ENCODE results near the gene PTPN22.

PTPN22 gene

DNA sequence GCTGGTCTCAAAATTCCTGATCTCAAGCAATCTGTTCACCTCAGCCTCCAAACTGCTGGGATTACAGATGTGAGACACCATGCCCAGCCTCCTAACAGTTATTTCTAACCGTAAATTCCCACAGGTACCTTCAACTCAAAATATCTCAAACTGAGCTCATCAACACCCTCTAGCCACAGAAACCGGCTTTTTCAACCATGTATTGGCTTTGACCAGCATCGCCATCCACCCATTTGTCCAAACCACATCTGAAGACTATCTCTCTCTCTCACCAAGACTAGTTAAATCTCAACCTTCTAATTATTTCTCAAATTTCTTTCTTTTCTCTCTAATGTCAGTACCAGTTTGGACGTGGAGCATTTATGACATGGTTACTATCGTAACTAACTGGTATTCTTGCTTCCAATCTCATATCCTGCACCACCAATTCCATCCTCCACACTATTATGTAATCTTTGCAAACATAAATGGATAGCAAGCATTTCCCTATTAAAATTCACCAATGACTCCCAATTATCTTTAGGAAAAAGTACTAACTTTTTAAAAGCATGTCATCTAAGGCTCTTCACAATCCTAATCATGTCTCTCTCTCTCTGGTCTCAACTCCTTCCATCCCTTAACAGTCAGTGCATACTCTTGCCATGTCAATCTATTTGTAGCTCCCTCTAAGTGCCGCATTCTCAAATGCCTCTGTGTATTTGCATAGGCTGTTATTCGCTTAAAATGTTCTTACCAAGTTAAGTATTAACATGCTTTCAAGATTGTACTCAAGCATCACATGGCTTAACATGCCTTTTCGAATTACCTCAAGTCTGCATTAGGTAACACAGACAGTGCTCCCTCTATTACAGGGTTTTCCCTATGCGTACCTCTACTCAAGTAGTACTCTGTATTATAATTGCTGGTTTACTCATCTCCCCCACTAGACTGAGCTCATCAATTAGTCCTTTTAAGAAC lies 77.4 kb downstream of the PTPN22 start:
- DNase-seq = peak in 1 of 2 experiments; percentile 13

DNA sequence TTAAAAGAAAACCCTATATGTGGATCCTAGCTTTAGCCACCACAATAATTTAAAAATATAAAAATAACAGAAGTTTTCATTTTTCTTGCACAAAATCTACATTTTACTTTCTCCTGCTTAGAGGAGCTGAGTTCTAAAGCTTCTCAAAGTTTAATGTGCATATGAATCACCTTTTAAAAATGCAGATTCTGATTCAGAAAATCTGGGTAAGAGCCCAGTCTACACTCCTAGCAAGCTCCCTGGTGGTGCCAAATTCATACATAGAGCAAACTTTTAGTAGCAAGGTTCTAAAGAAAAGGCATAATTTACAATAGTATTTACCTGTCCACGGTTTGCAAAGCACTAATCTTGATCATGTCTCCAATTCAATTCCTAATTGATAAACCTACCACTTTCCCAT lies 78.5 kb downstream of the PTPN22 start:
- DNase-seq = no peak

DNA sequence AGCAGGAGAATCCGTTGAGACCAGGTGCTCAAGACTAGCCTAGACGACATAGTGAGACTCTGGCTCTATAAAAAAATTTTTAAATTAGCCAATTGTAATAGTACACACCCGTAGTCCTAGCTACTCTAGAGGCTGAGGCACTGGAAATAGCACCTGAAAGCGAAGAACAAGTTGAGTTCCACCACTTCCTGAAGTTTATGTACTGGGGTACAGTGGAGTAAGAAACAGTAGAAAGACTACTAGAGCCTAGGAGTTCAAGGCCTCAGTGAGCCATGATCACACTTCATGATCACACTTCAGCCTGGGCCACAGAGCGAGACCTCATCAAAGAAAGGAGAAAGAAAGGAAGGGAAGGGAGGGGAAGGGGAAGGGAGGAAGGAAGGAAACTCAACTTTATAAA lies 79.0 kb downstream of the PTPN22 start:
- no peak for DNase-seq

DNA sequence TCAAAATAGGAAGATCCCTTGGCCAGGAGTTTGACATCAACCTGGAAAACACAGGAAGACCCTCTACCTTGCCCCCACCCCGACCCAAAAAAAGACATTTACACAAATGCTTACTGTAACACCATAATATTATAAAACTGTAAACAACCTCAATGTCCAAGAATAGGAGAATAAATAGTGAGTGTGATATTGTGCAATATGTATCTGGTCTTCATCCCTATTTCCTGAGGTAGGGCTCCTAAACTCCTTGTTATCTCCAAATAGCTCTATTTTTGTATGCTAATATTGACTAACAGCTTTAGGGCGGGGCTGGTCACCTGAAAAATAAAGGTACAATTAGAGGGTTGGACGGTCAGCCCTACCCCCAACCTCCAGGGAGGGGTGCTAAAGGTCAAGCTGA lies 82.7 kb downstream of the PTPN22 start:
- no peak for DNase-seq

DNA sequence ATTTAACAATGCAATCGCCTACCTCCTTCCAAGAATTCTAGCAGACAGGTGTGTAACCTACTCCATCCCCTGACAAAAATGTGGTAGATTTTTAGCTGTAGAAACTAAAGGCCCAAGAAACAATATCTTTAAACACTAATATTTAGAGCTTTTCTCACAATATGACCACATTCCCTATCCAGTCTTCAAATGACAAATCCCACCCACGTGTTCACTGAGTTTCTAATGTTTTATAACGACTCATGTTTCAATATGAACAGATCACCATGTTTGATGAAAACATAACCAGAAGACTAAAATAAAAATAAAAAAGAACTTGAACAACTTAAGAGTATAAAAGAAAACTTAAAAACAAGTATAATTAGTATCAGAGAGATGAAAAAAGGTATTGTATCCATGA lies 83.8 kb downstream of the PTPN22 start:
- no peak for DNase-seq

DNA sequence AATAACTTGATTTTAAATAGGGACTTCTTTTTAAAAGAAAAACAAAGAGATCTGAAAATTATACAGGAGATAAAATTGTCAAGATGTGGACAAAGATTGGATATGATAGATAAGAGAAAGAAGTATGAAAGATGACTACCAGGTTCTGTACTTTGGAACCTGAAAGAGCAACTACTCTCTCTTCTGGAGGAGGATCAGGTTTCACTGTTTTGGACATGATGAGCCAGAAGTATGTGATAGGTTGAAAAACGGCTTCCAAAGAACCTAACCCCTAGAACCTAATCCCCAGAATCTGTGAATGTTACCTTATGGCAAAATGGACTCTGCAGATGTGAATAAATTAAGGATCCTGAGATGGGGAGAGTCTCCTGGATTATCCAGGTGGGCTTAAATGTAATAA lies 85.4 kb downstream of the PTPN22 start:
- peak in 1 of 2 experiments; percentile 10 for DNase-seq

DNA sequence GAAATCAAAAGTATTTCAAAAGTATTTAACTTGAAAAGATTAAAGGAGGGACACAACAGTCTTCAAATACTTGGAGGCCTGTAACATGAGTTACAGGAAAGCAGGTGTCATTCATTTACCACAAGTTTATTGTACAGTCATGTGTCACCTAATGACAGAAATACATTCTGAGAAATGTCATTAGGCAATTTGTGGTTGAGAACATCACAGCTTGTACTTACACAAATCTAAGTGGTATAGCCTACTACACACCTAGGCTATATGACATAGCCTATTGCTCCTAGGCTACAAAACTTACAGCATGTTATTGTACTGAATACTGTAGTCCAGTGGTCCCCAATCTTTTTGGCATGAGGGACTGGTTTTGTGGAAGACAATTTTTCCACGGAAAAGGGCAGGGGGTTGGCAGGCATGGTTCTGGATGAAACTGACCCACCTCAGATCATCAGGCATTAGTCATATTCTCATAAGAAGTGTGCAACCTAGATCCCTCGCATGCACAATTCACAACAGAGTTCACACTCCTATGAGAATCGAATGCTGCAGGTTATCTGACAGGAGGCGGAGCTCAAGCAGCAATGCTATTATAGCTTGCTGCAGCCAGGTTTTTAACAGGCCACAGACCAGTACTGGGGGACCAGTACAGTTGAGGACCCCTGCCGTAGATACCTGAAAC lies 87.3 kb downstream of the PTPN22 start:
- no peak for DNase-seq

DNA sequence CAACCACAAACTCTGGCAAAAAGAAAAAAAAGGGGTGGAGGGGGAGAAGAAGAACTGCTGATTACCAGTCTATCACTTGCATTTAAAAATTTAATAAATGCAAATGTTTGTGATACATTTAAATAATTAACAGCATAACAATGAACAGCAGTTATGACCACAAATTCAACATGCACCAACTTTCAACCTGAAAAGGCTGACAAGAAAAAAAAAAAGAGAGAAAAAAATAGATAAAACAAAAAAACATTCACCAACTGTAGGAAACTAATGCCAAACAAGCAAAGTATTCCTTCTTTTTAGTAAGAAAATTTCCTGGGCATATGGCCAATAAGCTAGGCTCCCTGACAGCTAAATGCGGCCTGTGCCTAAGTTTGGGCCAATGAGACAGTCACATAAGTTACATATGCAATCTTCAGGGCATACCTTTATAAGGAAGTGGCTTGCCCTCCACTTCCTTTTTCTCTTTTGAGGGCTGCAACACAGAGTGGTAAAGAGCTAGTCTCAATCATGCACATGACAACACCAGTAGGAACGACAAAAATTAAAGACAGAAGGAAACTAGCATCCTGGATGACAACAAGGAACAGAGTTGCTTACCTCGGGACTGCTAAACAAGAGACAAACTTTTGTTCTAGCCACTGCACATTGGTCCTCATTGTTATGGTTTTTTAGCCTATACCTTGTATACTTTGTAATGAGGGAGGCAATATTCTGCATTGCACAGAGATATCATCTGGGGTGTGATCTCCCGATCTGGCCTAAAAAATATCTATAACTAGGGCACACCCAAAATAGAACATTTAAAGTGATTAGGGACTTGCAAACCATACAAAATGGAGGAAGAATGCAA lies 88.0 kb downstream of the PTPN22 start:
- no peak for DNase-seq

DNA sequence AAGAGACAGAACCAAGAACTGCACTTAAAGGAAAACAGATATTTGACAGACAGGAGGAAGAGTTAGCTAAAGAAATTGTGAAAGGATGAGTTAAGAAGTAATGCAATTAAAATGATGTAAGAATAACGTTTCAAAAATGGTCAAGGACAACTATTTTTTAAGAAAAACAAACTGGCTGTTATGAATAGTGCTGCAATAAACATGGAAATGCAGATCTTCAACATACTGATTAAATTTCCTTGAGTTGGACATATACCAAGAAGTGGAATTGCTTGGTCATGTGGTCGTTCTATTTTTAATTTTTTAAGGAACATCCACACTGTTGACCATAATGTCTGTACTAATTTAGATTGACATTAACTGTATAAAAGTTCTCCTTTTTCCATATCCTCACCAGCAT lies 89.1 kb downstream of the PTPN22 start:
- no peak for DNase-seq

DNA sequence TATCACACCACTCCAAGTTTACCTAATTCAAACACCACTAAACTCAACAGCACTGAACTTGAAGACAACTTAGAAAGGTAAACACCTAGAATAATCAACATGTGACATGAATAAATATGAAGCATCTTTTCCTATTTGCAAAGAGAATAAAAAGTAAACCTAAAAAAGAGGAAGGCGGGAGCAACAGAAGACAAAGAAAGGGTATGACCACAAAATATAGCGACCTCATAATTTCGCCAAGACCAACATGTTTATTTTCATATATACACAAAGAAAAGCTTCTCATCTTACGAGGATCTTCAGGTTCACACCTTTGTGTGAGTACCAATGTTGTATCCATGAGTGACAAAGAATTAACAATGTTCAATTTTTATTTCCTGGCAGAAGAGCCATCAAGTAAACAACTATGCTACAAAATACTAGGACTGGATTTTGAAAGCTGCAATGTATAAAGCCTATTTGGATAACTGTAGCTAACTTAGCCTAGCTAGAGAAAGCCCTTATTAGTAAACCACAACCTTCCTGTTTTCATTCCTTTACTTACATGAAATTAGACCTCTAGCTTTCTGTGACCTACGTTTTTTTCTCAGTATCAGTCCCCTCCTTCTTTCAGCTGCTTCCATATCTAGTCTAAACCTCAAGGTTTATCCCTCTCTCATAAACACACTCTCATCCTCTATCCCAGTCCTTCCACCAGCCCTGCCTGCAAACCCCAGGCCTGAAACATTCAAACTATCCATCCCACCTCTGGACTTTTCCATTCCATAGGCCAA lies 91.0 kb downstream of the PTPN22 start:
- peak; percentile 46 to 49 for DNase-seq

DNA sequence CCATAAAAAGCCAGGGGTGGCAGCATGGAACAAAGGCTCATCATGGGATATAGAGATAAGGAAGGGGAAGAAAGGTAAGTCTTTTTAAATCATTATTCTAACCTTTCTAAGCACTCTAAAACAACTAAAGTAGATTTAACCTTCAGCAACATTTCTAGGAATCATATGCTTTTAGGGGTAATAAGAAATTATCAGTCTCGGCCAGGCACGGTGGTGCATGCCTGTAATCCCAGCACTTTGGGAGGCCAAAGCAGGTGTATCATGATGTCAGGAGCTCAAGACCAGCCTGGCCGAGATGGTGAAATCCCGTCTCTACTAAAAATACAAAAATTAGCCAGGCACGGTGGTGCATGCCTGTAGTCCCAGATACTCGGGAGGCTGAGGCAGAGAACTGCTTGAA lies 92.0 kb downstream of the PTPN22 start:
- DNase-seq = no peak

DNA sequence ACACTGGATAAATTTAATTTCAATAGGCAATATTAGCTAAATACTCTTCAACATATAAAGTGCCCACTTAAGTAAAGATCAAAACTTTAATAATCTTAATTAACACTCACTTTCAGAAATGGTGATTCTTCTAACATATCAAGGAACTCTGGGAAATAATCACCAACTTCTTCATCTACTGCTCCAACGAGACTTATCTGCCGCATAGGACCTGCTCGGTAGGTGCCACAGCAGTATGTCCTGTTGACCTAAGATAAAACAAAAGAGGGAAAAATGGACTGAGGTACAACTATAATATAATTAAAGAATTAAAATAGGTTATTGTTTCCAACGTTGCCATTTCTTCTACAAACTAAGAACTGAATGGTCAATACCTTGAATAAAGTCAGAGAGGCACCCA lies 94.0 kb downstream of the PTPN22 start:
- no peak for DNase-seq

DNA sequence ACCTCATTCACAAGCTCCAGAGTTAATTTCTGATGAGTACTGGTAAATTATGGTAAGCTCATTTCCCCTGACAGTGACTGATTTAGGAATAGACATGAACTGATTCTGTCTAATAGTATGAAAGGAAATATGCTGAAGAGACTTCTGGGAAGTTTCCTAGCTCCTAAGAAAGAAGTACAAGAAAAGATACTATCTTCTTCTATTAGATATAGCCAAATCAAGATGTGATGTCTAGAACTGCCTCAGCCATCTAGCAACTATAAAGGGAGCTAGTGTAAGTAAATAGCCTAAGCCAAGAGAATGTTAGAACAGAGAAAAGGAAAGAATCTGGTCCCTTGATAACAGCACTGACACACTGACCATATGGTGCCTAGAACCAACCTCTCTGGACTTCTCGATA lies 101.5 kb downstream of the PTPN22 start:
- no peak for DNase-seq

DNA sequence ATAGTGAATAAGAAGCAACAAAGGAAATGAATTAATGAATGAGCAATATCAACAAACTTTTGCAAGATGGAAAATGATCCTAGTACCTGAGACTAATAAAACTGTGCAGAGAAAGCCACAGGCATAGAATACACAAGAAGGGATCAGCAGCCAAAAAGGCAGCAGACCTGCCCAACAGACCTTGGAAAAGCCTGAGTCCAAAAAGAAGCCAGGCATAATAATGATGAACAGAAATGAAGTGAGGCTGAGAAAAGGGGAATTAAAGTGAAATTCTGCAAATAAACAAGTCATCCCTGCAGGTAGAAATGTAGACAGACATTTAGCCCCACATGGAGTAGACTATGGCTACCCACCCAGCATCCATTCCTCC lies 101.9 kb downstream of the PTPN22 start:
- DNase-seq = no peak

DNA sequence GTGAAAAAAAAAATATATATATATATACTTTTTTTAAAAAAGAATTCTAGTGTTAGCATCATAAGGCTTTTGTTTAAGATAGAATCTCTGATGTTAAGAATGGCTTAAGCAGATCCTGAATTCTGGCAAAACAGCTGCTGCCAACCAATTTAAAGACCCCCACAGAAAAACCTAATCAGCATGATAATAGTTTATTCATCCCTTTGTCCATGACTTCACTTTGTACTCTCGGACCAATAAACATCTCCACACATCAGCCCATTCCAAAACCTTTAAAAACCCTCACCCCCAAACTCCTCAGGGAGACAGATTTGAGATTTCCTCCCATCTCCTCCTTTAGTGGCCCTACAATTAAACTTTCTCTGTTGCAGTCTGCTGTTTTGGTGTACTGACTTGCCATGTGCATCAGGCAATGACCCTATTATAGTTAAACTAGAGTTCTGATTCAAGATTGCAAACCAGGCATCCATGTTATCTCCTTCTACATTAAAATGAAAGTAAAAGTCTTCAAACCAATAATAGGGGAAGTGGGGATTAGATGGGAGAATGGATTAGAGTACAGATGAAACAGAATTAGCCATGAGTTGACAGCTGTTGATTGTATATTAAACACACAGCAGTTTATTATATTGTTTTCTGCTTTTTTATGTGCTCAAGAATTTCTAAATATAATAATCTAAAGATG lies 102.5 kb downstream of the PTPN22 start:
- no peak for DNase-seq

DNA sequence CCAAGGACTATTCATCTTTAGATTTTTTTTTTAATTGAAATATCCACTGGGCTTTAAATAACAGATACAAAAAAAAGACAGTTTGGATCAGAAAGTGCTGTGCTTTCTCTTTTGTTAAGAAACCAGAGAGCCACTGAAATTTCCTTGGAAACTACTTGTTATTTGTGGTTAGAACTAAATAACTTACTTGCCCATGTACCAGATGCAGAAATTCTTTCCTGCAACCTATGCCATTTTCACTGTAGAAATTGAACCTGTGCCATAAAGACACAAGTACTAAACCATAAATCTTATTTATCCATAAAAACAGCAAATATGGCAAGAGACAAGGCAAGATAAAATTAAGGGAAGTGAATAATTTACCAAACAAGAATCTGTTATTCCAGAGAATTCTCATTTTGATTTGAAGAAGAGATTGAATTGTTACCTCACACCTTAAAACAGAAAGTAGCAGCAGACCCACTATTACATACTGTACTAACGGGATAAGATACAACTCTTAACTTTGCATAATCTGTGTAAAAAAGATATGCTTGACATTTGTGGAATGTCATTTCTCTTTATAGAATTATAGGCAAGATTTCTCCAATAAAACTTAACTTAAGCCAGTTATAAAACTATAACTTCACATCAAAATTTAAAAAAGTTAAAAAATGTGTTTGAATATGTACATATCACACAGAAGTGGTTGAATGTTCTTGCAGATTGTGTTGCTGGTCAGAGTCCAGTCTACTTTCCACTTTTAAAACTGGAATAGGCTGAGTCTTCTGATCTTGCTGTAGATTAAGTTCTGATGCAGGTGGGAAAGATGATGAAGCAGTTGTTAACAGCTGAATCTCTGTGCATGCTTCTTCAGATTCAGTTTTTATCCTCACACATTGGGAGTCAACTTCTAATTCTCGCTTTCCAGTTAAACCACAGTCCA lies 105.9 kb downstream of the PTPN22 start:
- no peak for DNase-seq

Measured in NCI-H526 (cell line).